Measurements from ENCODE around the gene GNG12.

Gene GNG12

GRCh38 chr1:67839826-67840225 lies 6.6 kb upstream of the GNG12 start:
- no peak for DNase-seq

DNA sequence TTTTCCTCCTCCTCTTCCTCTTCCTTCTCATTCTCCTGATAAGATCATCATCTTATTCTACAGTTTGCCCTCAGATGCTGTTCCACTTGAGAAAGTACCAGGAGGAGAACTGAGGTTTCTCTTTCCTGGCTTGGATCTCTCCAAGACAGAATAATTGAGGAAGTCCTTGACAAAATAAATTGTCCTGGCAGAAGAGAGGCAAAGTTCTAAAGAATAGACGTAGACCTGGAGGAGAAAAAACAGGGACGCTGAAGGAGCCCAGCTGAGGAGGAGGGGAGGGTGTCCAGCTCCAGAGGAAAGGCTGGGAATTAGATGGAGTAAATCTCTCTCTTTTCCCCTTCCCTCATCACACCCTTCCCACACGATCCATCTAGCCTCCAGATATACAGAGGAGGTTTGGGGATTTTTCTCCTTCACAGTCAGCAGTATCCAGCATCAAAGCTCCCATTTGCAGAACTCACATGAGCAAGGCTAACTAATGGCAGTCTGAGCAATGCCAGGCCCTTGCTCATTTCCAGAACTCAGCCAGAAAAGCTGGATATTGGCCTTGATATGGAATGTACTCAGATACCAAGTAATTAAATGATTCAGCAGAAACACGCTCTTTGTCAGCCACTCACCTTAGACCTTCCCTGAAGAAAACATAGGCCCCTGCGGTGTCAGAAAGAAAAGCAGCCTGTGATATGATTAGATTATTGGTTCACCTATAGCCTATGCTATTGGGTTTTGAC lies 5.1 kb upstream of the GNG12 start:
- DNase-seq = no peak

DNA sequence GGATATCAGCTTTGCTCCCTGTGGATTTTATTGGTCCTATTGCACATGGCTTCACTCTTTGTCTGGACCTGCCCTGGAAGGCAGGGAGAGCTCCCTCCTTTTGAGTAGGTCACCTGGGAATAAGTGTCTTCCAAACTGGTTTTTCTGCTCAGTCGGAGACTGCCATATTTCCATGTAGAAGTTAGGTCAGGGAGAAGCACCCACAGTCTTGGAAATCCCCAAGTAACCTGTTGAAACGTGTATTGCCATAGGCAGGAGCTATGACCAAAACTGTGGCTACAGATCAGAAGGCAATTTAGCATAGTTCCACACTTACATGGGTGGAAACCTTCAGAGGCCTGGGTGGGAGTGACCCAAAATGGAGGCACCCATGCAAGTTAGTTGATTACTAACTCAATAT lies 3.5 kb upstream of the GNG12 start:
- no peak for DNase-seq

DNA sequence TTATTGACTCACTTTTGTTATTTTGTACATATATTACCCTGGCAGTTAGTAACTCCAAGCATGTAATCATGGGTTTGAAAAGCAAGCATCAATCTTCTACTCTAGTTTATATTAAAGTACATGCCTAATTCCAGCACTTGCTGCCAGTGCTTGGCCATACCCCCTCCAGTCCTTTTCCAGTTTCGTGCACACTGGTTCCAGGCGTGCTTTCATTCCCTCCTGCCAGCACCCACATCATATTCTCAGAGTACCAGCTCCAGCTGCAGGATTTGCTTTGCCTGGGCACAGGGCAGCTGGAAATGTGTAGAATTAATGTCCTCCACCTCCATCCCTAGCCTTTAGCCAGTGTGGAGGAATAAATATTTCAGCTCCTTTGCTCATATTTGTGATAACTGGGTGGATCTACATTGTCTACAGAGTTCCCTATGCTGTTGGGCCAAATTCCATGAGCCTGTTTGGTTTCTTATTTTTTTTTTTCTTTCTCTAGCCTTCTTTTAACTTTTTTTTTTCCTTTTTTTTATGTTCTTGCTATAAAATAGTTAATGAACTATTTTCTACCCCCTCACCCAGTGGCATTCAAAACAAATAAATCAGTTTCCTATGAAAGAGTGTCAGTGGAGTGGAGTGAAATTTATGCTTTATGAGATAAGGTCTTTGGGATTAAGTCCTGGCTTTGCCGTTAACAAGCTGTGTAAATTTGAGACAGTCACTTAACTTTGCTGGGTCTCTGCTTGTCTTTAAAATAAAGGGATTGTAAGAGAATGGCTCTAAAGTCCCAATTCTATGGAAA lies 2.6 kb upstream of the GNG12 start:
- no peak for DNase-seq

DNA sequence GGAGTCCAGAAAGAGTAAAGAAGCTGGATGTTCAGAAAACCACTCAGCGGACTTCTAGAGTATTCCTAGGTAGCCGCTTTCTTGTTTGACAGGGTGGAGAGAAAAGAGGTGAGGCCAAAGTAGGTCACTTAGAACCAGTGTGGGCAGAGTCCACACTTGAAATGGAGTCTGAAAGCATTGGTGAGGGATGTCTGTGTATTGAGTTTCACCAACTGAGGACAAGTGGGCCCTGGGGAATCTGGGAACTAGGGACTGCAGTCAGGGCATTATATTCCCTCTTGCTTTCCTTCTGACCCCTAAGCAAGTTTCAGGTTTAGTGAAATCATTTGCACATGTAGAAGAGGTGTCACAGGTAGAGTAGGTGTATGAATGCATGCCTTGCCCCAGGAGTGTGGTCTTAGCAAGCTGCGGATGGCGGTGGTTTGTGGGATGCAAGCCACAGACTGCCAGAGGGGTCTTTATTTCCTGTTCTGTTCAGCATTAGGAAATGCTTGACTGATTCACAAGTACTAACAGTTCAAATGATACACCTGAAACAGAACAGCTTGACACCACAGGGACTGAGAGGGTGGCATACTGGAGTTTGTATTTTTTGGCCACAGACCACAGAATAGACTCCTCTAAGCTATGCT lies 1.1 kb upstream of the GNG12 start:
- DNase-seq = no peak

GRCh38 chr1:67833602-67833940 lies 304 bp upstream of the GNG12 start:
- DNase-seq = no peak

- peak; percentile 1 for DNase-seq
Measured at GRCh38 chr1:67831850-67832513, 1.3 kb downstream of the GNG12 start.

- no peak for DNase-seq
Measured at GRCh38 chr1:67830928-67831830, 2.1 kb downstream of the GNG12 start.

GRCh38 chr1:67830226-67830625 lies 3.0 kb downstream of the GNG12 start:
- DNase-seq = no peak

DNA sequence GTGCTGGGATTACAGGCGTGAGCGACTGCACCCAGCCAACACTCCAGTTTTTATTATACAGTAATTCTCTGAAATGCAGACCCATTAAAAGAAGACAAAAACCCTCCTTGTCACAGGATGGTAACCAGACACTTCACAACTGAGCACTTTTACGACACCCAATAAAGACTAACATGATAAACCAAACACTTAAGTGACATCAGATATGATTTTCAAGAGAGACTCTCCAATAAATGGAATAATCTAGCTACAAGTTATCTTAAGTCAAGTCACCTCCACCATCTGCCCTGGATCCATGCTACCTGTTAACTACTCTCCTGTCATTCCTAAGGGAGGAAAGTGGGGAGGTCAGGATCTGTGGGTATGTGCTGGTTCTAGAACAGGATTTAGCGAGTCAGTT lies 5.6 kb downstream of the GNG12 start:
- DNase-seq = no peak

GRCh38 chr1:67825591-67825990 lies 7.7 kb downstream of the GNG12 start:
- no peak for DNase-seq

GRCh38 chr1:67824766-67825165 lies 8.5 kb downstream of the GNG12 start:
- DNase-seq = no peak

- DNase-seq = no peak
Measured at GRCh38 chr1:67823615-67824014, 9.7 kb downstream of the GNG12 start.

- no peak for DNase-seq
Measured at GRCh38 chr1:67821263-67821662, 12.0 kb downstream of the GNG12 start.

GRCh38 chr1:67818725-67819301 lies 14.5 kb downstream of the GNG12 start:
- no peak for DNase-seq

GRCh38 chr1:67818162-67818561 lies 15.1 kb downstream of the GNG12 start:
- no peak for DNase-seq

DNA sequence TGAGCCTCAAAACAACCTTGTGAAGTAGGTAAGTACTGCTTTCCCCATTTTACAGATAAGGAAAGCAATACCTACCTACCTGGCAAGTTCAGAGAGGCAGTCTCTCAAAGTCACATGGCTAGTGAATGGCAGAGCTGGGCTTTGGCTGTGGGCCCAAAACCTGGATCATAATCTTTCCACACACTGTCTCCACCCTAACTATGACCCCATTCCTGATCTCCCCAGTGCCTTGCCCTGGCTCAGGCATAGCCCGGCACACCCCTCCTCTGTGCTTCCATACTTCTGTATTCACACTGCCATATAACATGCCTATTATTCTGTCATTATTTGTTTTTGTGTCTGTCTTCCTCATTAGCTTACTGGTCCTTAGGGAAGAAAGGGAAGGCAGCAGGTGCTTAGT lies 15.9 kb downstream of the GNG12 start:
- no peak for DNase-seq

- DNase-seq = no peak
Measured at GRCh38 chr1:67816506-67816905, 16.8 kb downstream of the GNG12 start.

DNA sequence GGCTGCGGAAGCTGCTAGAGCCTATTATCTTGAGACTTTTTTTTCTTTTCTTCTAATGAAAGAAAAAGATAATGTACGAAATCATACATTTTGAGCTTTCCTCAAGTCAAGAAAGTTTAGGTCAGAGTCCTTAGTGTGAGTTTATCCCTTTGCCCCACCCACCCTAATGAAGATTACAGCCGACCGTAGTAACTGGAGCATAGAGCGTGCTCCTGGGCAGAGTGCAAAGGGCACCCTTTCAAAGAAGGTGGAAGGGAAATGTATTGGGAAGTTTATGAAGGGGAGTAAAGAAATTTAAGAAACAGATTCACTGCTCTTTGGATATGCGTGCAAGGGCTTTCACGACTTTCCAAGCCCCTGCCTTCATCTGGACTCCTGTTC lies 17.2 kb downstream of the GNG12 start:
- DNase-seq = no peak

DNA sequence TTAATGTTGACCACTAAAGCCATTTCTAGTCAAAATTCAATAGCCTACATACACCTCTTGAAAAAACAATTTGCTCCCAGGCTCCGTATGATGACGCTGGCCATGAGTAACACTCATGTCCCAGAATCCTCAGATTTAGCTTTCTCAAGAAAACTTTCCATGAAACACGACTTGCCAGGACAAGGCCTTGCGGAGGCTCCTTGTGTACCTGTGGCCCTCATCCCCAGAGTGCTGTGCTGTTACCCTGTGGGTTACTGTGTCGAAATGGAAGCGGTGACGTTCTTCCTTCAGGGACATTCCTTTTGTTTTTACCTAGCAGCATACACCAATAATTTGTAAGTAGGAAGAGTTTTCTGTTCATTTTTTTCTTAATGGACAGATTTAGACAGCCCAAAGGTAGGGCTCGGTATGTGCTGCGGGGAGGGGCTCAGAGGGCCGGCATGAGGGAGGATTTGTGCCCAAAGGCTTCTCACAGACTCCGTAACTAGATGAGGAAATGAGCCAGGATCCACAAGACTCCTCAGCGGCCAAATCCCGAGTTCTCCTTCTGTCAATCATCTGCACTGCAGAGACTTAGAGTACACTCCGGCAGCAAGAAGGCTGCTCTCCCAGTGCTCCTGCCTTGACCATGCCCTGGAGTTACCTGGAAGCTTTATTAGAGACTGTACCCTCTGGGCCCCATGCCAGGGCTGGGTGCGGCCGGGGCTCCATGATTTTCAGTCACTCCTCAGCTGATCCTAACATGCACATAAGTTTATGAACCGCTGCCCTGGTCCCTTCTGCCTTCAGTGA lies 17.8 kb downstream of the GNG12 start:
- DNase-seq = no peak

DNA sequence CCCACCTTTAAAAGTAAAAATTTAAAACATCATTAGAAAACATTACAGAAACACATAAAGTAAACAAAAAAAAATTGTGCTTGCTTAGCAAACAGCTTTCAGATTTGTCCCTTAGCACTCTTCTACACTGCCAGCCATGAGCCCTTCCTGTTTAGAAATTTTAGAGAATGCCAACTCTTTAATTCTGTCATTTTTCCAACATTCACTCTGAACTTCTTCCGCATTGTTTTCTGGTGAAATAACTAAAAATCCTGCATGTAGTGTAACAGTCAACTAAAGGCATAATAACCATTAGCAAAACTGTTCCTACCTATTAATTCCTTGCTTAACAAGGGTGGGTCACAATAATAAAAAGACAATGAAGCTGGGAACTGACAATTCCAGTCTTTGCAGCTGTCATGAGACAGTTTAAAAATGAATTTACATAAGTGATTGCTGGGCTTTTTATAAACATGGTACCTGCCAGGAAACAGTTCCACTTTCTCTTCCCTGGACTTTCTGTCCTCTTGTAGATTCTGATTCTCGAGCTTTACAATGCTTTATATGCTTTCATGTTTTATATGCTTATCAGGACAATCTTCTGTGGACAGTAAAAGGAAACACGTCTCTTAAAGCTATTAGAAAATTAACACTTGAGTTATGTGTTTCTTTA lies 19.0 kb downstream of the GNG12 start:
- no peak for DNase-seq
